Natural killer cell (primary cell): ENCODE results near the gene TMEM240. TPM values are rescaled to one million over a fixed set of nuclear protein-coding genes. Genes with fewer than 3 reads are reported as not detected.

Source experiments
- ATAC-seq, 3 donors: fragments of 150-1000 bp in 2 of 3; fragments of 200-7000 bp in 1 of 3; cut with Tn5 transposase; 1 replicate in 1 of 3; 2 replicates in 2 of 3; pipeline ENCODE4 v1.10.0; 2021; ENCODE audit warnings: mild to moderate bottlenecking in 2 of 3, moderate library complexity in 2 of 3
- DNase-seq, 2 donors: peaks; one replicate each; pipeline versions ENCODE4 v3.0.0 to v3.0.0-alpha.2; 2013 to 2021; ENCODE audit warnings: mixed read lengths in 1 of 2
- H3K27ac ChIP-seq: one replicate; pipeline ENCODE4 v1.5.1; 2013; ENCODE audit warnings: mild to moderate bottlenecking, low read length
- H3K27me3 ChIP-seq: one replicate; pipeline ENCODE4 v1.6.1; 2013; ENCODE audit warnings: low read length; ENCODE audit not compliant: control insufficient read depth, insufficient read depth
- H3K36me3 ChIP-seq: one replicate; pipeline ENCODE4 v1.6.1; 2013; ENCODE audit warnings: low read length; ENCODE audit not compliant: control insufficient read depth, insufficient read depth
- H3K4me1 ChIP-seq: one replicate; pipeline ENCODE4 v1.6.1; 2013; ENCODE audit warnings: low read length; ENCODE audit not compliant: control insufficient read depth, insufficient read depth
- H3K4me3 ChIP-seq: one replicate; pipeline ENCODE4 v1.5.1; 2013; ENCODE audit warnings: low read length
- H3K9me3 ChIP-seq: one replicate; pipeline ENCODE4 v1.6.1; 2013; ENCODE audit warnings: low read length; ENCODE audit not compliant: control insufficient read depth, insufficient read depth
- H3K27ac Mint-ChIP-seq, 2 donors: one replicate each; pipeline ENCODE4 v1.8.0; 2022; ENCODE audit warnings: mild to moderate bottlenecking in 2 of 2, mixed read lengths in 2 of 2, moderate library complexity in 1 of 2
- H3K27me3 Mint-ChIP-seq, 2 donors: one replicate each; pipeline ENCODE4 v1.8.0; 2022; ENCODE audit warnings: low read depth in 2 of 2, mixed read lengths in 2 of 2
- H3K36me3 Mint-ChIP-seq: one replicate; pipeline ENCODE4 v1.8.0; 2022; ENCODE audit warnings: mixed read lengths
- H3K4me1 Mint-ChIP-seq, 2 donors: one replicate each; pipeline ENCODE4 v1.8.0; 2022; ENCODE audit warnings: mixed read lengths in 2 of 2
- H3K4me3 Mint-ChIP-seq: one replicate; pipeline ENCODE4 v1.8.0; 2022; ENCODE audit warnings: mild to moderate bottlenecking, moderate library complexity, mixed read lengths
- H3K9me3 Mint-ChIP-seq, 2 donors: one replicate each; pipeline ENCODE4 v1.8.0; 2022; ENCODE audit warnings: mixed read lengths in 2 of 2
- WGBS: methylation state at CpG from one replicate; pipeline ENCODE4 v1.1.7; 2013; ENCODE audit warnings: missing lambda C conversion rate; ENCODE audit not compliant: insufficient coverage; 5-methylcytosine and 5-hydroxymethylcytosine counted together
- intact Hi-C: fragments of 100-400 bp; cut with micrococcal nuclease; formaldehyde crosslinking; loops from one replicate; pipeline ENCODE4 v1.14.2; 2022
- total RNA-seq, 4 donors: library from RNA; stranded (reverse); fragments of 120-200 nt in 1 of 4; gene quantifications; one replicate each; pipeline versions ENCODE4 v1.2.3 to v1.2.4, GENCODE V29; 2013 to 2022
- TF ChIP-seq, protein P1 (sequence below): fragments of 200-600 bp; IDR thresholded peaks from one replicate; pipeline ENCODE4 v1.8.0; 2022; ENCODE audit warnings: antibody characterized with exemption

Gene TMEM240
- total RNA-seq, 3 donors from 2014 or later (not counting 1 experiment from before 2014, with no cell fraction given): 0.35 to 1.00 (median 0.83) TPM

DNA sequence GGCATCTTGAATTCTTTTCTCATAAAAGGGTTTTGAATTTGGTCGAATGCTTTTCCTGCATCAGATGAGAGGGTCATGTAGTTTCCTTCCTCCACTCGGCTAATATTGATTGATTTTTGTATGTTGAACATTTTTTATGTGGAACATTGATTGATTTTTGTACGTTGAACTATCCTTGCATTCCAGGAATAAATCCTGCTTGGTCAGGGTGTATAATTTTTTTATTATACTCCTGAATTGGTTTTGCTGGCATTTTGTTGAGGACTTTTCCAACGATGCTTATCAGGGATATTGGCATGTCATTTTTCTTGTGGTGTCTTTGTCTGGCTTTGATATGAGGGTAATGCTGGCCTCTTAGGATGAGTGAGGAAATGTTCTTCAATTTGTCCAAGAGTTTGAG, 8.5 kb downstream of the TMEM240 start:
- Mint-ChIP-seq H3K36me3 (no peaks in the 10 kb centered on the region), H3K27me3 (no peaks in the 10 kb centered on the region), H3K4me3 (no peak overlapping the region), H3K9me3 (no peaks in the 10 kb centered on the region), H3K27ac (no peak overlapping the region), H3K4me1 (no peaks in the 10 kb centered on the region)
- no peaks in the 10 kb centered on the region for H3K27me3 ChIP-seq
- H3K9me3 ChIP-seq: peaks cover 6% of the 10 kb centered on the region
- H3K4me3 ChIP-seq: no peak overlapping the region
- no peak for DNase-seq
- H3K27ac ChIP-seq: no peak overlapping the region
- intact Hi-C loops: no loop called here
- no peaks in the 10 kb centered on the region for H3K4me1 ChIP-seq
- WGBS: 98% methylated on average over 4 of the region's 4 CpGs
- peaks cover 13% of the 10 kb centered on the region for H3K36me3 ChIP-seq
- TF ChIP-seq, protein P1, sequence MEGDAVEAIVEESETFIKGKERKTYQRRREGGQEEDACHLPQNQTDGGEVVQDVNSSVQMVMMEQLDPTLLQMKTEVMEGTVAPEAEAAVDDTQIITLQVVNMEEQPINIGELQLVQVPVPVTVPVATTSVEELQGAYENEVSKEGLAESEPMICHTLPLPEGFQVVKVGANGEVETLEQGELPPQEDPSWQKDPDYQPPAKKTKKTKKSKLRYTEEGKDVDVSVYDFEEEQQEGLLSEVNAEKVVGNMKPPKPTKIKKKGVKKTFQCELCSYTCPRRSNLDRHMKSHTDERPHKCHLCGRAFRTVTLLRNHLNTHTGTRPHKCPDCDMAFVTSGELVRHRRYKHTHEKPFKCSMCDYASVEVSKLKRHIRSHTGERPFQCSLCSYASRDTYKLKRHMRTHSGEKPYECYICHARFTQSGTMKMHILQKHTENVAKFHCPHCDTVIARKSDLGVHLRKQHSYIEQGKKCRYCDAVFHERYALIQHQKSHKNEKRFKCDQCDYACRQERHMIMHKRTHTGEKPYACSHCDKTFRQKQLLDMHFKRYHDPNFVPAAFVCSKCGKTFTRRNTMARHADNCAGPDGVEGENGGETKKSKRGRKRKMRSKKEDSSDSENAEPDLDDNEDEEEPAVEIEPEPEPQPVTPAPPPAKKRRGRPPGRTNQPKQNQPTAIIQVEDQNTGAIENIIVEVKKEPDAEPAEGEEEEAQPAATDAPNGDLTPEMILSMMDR: no peak
- ATAC-seq: no peak

DNA sequence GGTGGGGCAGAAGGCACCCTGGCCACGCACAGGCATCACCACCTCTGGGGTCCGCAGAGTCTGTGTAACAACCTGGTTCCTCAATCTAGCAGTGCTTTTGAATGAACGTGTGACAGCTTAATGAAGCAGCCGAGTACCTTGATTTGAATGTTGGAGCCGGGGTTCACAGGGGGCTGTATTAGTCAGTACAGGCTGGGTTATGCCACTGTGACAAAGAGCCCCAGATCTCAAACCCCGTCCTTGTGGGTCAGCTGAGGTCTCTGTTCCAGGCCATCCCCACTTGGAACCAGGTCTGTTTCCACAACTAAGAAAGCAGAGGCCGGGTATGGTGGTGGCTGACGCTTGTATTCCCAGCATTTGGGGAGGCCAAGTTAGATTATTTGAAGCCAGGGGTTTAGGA, 10.5 kb downstream of the TMEM240 start:
- no peaks in the 10 kb centered on the region for H3K9me3 Mint-ChIP-seq
- no peaks in the 10 kb centered on the region for H3K36me3 Mint-ChIP-seq
- H3K36me3 ChIP-seq: peaks cover 15% of the 10 kb centered on the region

DNA sequence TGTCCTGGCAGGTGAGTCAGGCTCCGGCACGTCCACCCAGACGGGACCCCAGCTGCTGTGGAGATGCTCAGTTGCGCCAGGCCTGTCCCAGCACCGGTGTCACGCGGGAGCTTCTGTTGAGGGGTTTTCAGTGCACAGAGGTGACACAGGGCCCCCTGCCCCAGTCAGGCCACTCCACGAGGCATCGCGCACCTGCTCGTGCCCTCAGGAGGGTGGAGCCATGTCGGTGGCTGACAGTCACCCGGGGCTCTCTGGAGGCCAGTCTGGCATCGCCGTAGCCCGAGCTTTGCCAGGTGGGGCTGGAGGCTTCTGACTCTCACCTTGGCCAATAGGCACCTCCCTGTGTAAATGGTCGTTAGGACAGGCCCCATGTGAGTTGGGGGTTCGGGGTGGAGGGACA, 11.1 kb downstream of the TMEM240 start:
- no peak overlapping the region for H3K4me3 ChIP-seq
- H3K27me3 ChIP-seq: no peaks in the 10 kb centered on the region
- Mint-ChIP-seq H3K9me3 (no peaks in the 10 kb centered on the region), H3K4me1 (no peaks in the 10 kb centered on the region), H3K27ac (no peak overlapping the region), H3K36me3 (no peaks in the 10 kb centered on the region), H3K27me3 (no peaks in the 10 kb centered on the region), H3K4me3 (no peak overlapping the region)
- WGBS: 98% methylated on average over 15 of the region's 18 CpGs
- intact Hi-C loops: no loop called here
- no peak overlapping the region for H3K27ac ChIP-seq
- ATAC-seq (no peak), DNase-seq (no peak)
- H3K9me3 ChIP-seq: peaks cover 6% of the 10 kb centered on the region
- H3K36me3 ChIP-seq: peaks cover 15% of the 10 kb centered on the region
- TF ChIP-seq, protein P1: no peak
- H3K4me1 ChIP-seq: no peaks in the 10 kb centered on the region

More for the DNA sequence above, 10.5 kb downstream of the TMEM240 start:
- DNase-seq: no peak
- H3K9me3 ChIP-seq: peaks cover 6% of the 10 kb centered on the region
- WGBS: 95% methylated on average over 8 of the region's 8 CpGs
- Mint-ChIP-seq H3K27ac (no peak overlapping the region), H3K27me3 (no peaks in the 10 kb centered on the region), H3K4me3 (no peak overlapping the region), H3K4me1 (no peaks in the 10 kb centered on the region)
- no peak overlapping the region for H3K4me3 ChIP-seq
- no peak for ATAC-seq
- no peak overlapping the region for H3K27ac ChIP-seq
- intact Hi-C loops: no loop called here
- no peaks in the 10 kb centered on the region for H3K27me3 ChIP-seq
- TF ChIP-seq, protein P1: no peak
- no peaks in the 10 kb centered on the region for H3K4me1 ChIP-seq
